ENCODE data around the gene RNF166. TPM values are rescaled to one million over a fixed set of nuclear protein-coding genes. Genes with fewer than 3 reads are reported as not detected.

Gene RNF166
- total and polyA plus RNA-seq, 2 of the 13 experiments (the other 11 are each of a cell fraction or from before 2014, with no cell fraction given): 21.4 to 23.0 TPM

GRCh38 chr16:88649195-88649923 is 56.8 kb downstream of the RNF166 start (continued):
- TF ChIP-seq, protein P1, sequence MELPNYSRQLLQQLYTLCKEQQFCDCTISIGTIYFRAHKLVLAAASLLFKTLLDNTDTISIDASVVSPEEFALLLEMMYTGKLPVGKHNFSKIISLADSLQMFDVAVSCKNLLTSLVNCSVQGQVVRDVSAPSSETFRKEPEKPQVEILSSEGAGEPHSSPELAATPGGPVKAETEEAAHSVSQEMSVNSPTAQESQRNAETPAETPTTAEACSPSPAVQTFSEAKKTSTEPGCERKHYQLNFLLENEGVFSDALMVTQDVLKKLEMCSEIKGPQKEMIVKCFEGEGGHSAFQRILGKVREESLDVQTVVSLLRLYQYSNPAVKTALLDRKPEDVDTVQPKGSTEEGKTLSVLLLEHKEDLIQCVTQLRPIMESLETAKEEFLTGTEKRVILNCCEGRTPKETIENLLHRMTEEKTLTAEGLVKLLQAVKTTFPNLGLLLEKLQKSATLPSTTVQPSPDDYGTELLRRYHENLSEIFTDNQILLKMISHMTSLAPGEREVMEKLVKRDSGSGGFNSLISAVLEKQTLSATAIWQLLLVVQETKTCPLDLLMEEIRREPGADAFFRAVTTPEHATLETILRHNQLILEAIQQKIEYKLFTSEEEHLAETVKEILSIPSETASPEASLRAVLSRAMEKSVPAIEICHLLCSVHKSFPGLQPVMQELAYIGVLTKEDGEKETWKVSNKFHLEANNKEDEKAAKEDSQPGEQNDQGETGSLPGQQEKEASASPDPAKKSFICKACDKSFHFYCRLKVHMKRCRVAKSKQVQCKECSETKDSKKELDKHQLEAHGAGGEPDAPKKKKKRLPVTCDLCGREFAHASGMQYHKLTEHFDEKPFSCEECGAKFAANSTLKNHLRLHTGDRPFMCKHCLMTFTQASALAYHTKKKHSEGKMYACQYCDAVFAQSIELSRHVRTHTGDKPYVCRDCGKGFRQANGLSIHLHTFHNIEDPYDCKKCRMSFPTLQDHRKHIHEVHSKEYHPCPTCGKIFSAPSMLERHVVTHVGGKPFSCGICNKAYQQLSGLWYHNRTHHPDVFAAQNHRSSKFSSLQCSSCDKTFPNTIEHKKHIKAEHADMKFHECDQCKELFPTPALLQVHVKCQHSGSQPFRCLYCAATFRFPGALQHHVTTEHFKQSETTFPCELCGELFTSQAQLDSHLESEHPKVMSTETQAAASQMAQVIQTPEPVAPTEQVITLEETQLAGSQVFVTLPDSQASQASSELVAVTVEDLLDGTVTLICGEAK (IDR thresholded peaks at IDR 0.05): no peak
- TF ChIP-seq, protein P1 (CRISPR knock-in tag; IDR thresholded peaks at IDR 0.05): no peak
- 0 out of 2 replicates have a peak, but pooled peaks have one; percentile 53 for TF ChIP-seq ZNF326 (CRISPR knock-in tag; IDR thresholded peaks at IDR 0.05; ENCODE audit: borderline replicate concordance)
- peak; percentile 74 for TF ChIP-seq SAP130 (CRISPR knock-in tag; IDR thresholded peaks at IDR 0.05; ENCODE audit: low read depth)
- TF ChIP-seq MLLT10 (CRISPR knock-in tag; IDR thresholded peaks at IDR 0.05): no peak
- TF ChIP-seq, protein P2, sequence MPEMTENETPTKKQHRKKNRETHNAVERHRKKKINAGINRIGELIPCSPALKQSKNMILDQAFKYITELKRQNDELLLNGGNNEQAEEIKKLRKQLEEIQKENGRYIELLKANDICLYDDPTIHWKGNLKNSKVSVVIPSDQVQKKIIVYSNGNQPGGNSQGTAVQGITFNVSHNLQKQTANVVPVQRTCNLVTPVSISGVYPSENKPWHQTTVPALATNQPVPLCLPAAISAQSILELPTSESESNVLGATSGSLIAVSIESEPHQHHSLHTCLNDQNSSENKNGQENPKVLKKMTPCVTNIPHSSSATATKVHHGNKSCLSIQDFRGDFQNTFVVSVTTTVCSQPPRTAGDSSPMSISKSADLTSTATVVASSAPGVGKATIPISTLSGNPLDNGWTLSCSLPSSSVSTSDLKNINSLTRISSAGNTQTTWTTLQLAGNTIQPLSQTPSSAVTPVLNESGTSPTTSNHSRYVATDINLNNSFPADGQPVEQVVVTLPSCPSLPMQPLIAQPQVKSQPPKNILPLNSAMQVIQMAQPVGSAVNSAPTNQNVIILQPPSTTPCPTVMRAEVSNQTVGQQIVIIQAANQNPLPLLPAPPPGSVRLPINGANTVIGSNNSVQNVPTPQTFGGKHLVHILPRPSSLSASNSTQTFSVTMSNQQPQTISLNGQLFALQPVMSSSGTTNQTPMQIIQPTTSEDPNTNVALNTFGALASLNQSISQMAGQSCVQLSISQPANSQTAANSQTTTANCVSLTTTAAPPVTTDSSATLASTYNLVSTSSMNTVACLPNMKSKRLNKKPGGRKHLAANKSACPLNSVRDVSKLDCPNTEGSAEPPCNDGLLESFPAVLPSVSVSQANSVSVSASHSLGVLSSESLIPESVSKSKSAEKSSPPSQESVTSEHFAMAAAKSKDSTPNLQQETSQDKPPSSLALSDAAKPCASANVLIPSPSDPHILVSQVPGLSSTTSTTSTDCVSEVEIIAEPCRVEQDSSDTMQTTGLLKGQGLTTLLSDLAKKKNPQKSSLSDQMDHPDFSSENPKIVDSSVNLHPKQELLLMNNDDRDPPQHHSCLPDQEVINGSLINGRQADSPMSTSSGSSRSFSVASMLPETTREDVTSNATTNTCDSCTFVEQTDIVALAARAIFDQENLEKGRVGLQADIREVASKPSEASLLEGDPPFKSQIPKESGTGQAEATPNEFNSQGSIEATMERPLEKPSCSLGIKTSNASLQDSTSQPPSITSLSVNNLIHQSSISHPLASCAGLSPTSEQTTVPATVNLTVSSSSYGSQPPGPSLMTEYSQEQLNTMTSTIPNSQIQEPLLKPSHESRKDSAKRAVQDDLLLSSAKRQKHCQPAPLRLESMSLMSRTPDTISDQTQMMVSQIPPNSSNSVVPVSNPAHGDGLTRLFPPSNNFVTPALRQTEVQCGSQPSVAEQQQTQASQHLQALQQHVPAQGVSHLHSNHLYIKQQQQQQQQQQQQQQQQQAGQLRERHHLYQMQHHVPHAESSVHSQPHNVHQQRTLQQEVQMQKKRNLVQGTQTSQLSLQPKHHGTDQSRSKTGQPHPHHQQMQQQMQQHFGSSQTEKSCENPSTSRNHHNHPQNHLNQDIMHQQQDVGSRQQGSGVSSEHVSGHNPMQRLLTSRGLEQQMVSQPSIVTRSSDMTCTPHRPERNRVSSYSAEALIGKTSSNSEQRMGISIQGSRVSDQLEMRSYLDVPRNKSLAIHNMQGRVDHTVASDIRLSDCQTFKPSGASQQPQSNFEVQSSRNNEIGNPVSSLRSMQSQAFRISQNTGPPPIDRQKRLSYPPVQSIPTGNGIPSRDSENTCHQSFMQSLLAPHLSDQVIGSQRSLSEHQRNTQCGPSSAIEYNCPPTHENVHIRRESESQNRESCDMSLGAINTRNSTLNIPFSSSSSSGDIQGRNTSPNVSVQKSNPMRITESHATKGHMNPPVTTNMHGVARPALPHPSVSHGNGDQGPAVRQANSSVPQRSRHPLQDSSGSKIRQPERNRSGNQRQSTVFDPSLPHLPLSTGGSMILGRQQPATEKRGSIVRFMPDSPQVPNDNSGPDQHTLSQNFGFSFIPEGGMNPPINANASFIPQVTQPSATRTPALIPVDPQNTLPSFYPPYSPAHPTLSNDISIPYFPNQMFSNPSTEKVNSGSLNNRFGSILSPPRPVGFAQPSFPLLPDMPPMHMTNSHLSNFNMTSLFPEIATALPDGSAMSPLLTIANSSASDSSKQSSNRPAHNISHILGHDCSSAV (CRISPR knock-in tag; IDR thresholded peaks at IDR 0.05; ENCODE audit: borderline replicate concordance): peak; percentile 45; the same call in 1 of the 2 replicates
- 0 out of 2 replicates have a peak, but pooled peaks have one; percentile 48 for TF ChIP-seq ZNF891 (CRISPR knock-in tag; IDR thresholded peaks at IDR 0.05)
- TF ChIP-seq, protein P3, sequence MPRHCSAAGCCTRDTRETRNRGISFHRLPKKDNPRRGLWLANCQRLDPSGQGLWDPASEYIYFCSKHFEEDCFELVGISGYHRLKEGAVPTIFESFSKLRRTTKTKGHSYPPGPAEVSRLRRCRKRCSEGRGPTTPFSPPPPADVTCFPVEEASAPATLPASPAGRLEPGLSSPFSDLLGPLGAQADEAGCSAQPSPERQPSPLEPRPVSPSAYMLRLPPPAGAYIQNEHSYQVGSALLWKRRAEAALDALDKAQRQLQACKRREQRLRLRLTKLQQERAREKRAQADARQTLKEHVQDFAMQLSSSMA (CRISPR knock-in tag; IDR thresholded peaks at IDR 0.05): no peak; the same call in 1 of the 2 replicates
- 0 out of 2 replicates have a peak, but pooled peaks have one; percentile 8 for TF ChIP-seq SP5 (CRISPR knock-in tag; IDR thresholded peaks at IDR 0.05; ENCODE audit: borderline replicate concordance, low read depth)
- TF ChIP-seq ZFP36 (IDR thresholded peaks at IDR 0.05; ENCODE audit: borderline replicate concordance, low read depth, low read length, partially characterized antibody): no peak
